Activated gamma-delta T cell (primary cell): ENCODE results near the gene PHLDA2.

Experiments
- DNase-seq: peaks from one replicate; lab custom pipeline; 2025; lab: John Stamatoyannopoulos, UW

PHLDA2 gene

GRCh38 chr11:2881981-2882375 is 47.2 kb downstream of the PHLDA2 start:
- DNase-seq: no peak

- no peak for DNase-seq
Observed at GRCh38 chr11:2881076-2881980, 47.9 kb downstream of the PHLDA2 start.

GRCh38 chr11:2880646-2881045 is 48.6 kb downstream of the PHLDA2 start:
- DNase-seq: no peak

GRCh38 chr11:2878782-2879181 is 50.4 kb downstream of the PHLDA2 start:
- no peak for DNase-seq
